ENCODE measurements around the gene HDAC5.

The HDAC5 gene

DNA sequence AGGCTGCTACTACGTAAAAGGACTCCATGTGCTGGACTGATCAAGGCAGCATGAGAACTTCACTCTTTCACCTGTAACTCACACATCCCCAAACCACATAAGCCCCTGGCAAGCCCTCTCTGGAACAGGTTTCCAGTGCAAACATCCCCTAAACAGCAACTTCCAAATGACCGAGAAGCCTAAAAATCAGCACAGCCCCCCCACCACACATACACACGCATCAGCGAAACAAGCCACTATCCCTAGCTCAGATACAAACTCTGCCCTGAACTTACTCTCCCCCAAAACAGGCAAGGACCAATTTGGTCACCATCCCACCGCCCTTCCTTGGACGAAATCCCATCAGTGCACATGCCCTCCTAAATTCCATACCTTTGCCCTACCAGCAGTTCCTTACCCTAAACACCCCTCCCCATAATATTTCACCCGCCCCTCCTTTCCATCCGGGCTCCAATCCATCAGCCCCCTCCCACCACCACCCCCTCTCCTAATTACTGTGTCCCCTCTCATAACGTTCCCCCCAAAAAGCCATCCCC lies 57.7 kb downstream of the HDAC5 start:
- Histone ChIP-seq H3K4me3 (replicated peaks; ENCODE audit: insufficient read depth, low read length) (peak overlapping the region; percentile 95), H3K27me3 (ENCODE audit: insufficient read depth, poor library complexity, severe bottlenecking) (no peaks in the 10 kb centered on the region), H3K27ac (replicated peaks) (peak overlapping the region; percentile 96)
- DNase-seq (ENCODE audit: low read depth in 1 of 2, low spot score in 1 of 2): peak in 1 of 2 experiments; percentile 19
- no peak for TF ChIP-seq POLR2AphosphoS5 (IDR thresholded peaks at IDR 0.05; ENCODE audit: low read depth)
- TF ChIP-seq, protein P1, sequence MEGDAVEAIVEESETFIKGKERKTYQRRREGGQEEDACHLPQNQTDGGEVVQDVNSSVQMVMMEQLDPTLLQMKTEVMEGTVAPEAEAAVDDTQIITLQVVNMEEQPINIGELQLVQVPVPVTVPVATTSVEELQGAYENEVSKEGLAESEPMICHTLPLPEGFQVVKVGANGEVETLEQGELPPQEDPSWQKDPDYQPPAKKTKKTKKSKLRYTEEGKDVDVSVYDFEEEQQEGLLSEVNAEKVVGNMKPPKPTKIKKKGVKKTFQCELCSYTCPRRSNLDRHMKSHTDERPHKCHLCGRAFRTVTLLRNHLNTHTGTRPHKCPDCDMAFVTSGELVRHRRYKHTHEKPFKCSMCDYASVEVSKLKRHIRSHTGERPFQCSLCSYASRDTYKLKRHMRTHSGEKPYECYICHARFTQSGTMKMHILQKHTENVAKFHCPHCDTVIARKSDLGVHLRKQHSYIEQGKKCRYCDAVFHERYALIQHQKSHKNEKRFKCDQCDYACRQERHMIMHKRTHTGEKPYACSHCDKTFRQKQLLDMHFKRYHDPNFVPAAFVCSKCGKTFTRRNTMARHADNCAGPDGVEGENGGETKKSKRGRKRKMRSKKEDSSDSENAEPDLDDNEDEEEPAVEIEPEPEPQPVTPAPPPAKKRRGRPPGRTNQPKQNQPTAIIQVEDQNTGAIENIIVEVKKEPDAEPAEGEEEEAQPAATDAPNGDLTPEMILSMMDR (IDR thresholded peaks at IDR 0.05; ENCODE audit: insufficient read depth, low read length): no peak

DNA sequence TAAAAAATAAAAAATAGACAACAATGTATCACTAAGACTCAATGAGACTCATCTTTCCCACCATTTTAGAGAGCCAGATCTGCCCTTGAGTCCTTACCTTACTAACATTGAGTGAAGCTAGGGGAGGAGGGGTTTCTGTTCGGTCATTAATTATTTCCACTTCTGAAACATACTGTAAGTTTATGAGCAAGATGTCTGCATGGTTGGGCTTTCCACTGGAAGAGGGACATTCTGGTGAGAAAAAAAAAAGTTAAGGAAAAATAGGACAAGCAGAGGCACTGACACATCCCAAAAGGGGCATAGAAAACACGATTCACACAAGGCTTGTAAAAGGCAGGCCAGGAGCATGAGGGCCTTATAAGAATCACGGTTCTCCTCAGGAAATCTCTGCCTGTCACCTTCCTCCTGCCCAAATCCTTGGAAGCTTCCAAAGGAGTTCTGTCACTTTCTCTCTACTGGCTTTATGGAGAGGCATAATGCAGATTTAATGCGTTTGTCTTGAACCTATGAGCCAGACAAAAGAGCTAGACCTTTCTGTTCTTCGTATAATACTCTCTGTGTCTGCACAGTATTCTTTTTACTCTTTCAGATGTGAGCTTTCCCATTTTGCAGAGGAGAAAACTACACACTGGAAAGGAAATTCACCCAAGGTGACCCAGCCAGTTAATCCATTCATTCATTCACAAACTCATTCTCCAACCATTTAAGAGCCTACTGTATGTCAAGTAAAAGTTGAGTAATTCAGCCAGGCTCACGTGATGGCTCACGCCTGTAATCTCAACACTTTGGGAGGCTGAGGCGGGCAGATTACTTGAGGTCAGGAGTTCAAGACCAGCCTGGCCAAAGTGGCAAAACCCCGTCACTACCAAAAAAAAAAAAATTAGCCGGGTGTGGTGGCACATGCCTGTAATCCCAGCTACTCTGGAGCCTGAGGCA lies 59.5 kb downstream of the HDAC5 start:
- DNase-seq (ENCODE audit: low read depth in 1 of 2, low spot score in 1 of 2): no peak
- no peak for TF ChIP-seq GABPA (IDR thresholded peaks at IDR 0.05; ENCODE audit: low read depth)
- no peak for TF ChIP-seq REST (IDR thresholded peaks at IDR 0.05; ENCODE audit: insufficient replicate concordance, low read depth)
- TF ChIP-seq SPI1 (IDR thresholded peaks at IDR 0.05; ENCODE audit: borderline replicate concordance, low read depth): no peak
- TF ChIP-seq POLR2AphosphoS5 (IDR thresholded peaks at IDR 0.05; ENCODE audit: low read depth): no peak
- TF ChIP-seq, protein P1 (IDR thresholded peaks at IDR 0.05; ENCODE audit: insufficient read depth, low read length): no peak
- Histone ChIP-seq H3K4me3 (replicated peaks; ENCODE audit: insufficient read depth, low read length) (no peak overlapping the region), H3K27me3 (ENCODE audit: insufficient read depth, poor library complexity, severe bottlenecking) (no peaks in the 10 kb centered on the region), H3K27ac (replicated peaks) (no peak overlapping the region)

DNA sequence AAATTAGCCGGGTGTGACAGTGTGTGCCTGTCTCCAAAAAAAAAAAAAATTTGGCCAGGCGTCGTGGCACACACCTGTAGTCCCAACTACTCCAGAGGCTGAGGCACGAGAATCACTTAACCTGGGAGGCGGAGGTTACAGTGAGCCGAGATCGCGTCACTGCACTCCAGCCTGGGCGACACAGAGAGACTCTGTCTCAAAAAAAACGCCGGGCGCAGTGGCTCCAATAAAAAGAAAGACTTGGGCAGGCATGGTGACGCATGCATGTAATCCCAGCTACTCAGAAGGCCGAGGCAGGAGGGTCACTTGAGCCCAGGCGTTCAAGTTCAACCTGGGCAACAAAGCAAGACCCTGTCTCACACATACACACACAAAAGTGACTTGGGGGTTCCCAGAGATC lies 60.6 kb downstream of the HDAC5 start:
- no peak for DNase-seq (ENCODE audit: low read depth in 1 of 2, low spot score in 1 of 2)
- Histone ChIP-seq H3K27me3 (ENCODE audit: insufficient read depth, poor library complexity, severe bottlenecking) (no peaks in the 10 kb centered on the region), H3K4me3 (replicated peaks; ENCODE audit: insufficient read depth, low read length) (no peak overlapping the region), H3K27ac (replicated peaks) (no peak overlapping the region)
- TF ChIP-seq POLR2AphosphoS5 (IDR thresholded peaks at IDR 0.05; ENCODE audit: low read depth): no peak
- TF ChIP-seq GABPA (IDR thresholded peaks at IDR 0.05; ENCODE audit: low read depth): no peak

DNA sequence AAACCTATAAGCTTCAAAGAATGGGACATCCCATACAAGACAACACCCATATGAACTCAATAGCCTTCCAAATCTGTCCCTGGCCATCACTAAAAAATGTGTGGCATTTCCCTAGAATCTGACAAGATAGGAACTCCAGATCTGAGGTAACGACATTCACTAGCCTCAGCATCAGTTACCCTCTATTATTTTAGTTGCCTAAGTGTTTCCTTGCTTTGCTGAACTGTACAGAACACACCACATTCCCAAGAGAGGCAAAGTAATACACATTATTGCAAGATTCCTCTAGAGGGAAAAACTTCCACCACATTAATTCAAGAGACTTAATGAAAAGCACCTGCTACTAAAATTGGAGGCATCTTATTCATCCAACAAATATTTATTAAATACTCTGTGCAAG lies 62.0 kb downstream of the HDAC5 start:
- no peak for TF ChIP-seq GABPA (IDR thresholded peaks at IDR 0.05; ENCODE audit: low read depth)
- TF ChIP-seq, protein P1 (IDR thresholded peaks at IDR 0.05; ENCODE audit: insufficient read depth, low read length): no peak
- no peak for TF ChIP-seq REST (IDR thresholded peaks at IDR 0.05; ENCODE audit: insufficient replicate concordance, low read depth)
- TF ChIP-seq SPI1 (IDR thresholded peaks at IDR 0.05; ENCODE audit: borderline replicate concordance, low read depth): no peak
- TF ChIP-seq POLR2AphosphoS5 (IDR thresholded peaks at IDR 0.05; ENCODE audit: low read depth): no peak
- no peak for DNase-seq (ENCODE audit: low read depth in 1 of 2, low spot score in 1 of 2)
- Histone ChIP-seq H3K27me3 (ENCODE audit: insufficient read depth, poor library complexity, severe bottlenecking) (no peaks in the 10 kb centered on the region), H3K27ac (replicated peaks) (no peak overlapping the region), H3K4me3 (replicated peaks; ENCODE audit: insufficient read depth, low read length) (no peak overlapping the region)
